Measurements from ENCODE around the gene KCNN4. TPM values are rescaled to one million over a fixed set of nuclear protein-coding genes. Genes with fewer than 3 reads are reported as not detected.
A peak's percentile ranks its signal among the peaks of the same experiment; 100 is the strongest.

KCNN4 gene
- total RNA-seq, 2 experiments from 2014 or later, result 31.3 to 40.0 TPM

GRCh38 chr19:43727593-43727853 is 53.2 kb downstream of the KCNN4 start:
- BruUV-seq (replicated peaks), result no TSS peak
- no peak for DNase-seq (ENCODE audit: low spot score)
- H3K27ac ChIP-seq (ENCODE audit: low read depth, low read length, poor library complexity, severe bottlenecking), result no peak overlapping the region
- intact Hi-C loops (cut with micrococcal nuclease; ENCODE audit: unreplicated experiment), result loop anchor here (10.0 kb wide), 1 partner anchor 63 kb away; no protein-coding TSS in a partner anchor
- H3K9me3 ChIP-seq (ENCODE audit: low read length), result no peaks in the 10 kb centered on the region
- ChIA-PET POLR2A (no interaction called here), CTCF (ENCODE audit: unreplicated experiment) (no interaction called here)
- H3K79me2 ChIP-seq (ENCODE audit: insufficient read depth, low read depth, low read length), result no peaks in the 10 kb centered on the region
- H3K4me3 ChIP-seq (ENCODE audit: low read depth, low read length, poor library complexity, severe bottlenecking), result no peak overlapping the region
- H3K9me2 ChIP-seq (ENCODE audit: insufficient read depth, low read length), result no peaks in the 10 kb centered on the region
- peaks cover 47% of the 10 kb centered on the region for H3K36me3 ChIP-seq (ENCODE audit: insufficient read depth, low read length)
- peaks cover 15% of the 10 kb centered on the region for H3K4me1 ChIP-seq (ENCODE audit: insufficient read depth, low read length, poor library complexity, severe bottlenecking)
- H4K20me1 ChIP-seq (ENCODE audit: insufficient read depth, low read length), result no peaks in the 10 kb centered on the region
- H2AFZ ChIP-seq (ENCODE audit: low read length), result no peak overlapping the region
- TF ChIP-seq CTCF (conservative IDR thresholded peaks at IDR 0.05; ENCODE audit: low read length) (no peak), EZH2phosphoT487 (IDR thresholded peaks at IDR 0.05; ENCODE audit: borderline replicate concordance, low read depth, low read length) (no peak)
- H3K4me2 ChIP-seq (ENCODE audit: low read length), result no peak overlapping the region

- H3K4me2 ChIP-seq (ENCODE audit: low read length), result no peak overlapping the region
- DNase-seq (ENCODE audit: low spot score), result no peak
- intact Hi-C loops (cut with micrococcal nuclease; ENCODE audit: unreplicated experiment), result loop anchor here (10.0 kb wide), 1 partner anchor 62 kb away; no protein-coding TSS in a partner anchor
- TF ChIP-seq EZH2phosphoT487 (IDR thresholded peaks at IDR 0.05; ENCODE audit: borderline replicate concordance, low read depth, low read length), result no peak
- TF ChIP-seq CTCF (conservative IDR thresholded peaks at IDR 0.05; ENCODE audit: low read length), result no peak
- POLR2A ChIA-PET, result no interaction called here
- H3K27ac ChIP-seq (ENCODE audit: low read depth, low read length, poor library complexity, severe bottlenecking), result no peak overlapping the region
- no peak overlapping the region for H3K4me3 ChIP-seq (ENCODE audit: low read depth, low read length, poor library complexity, severe bottlenecking)
- H3K9me2 ChIP-seq (ENCODE audit: insufficient read depth, low read length), result no peaks in the 10 kb centered on the region
- H3K9me3 ChIP-seq (ENCODE audit: low read length), result no peaks in the 10 kb centered on the region
- H3K79me2 ChIP-seq (ENCODE audit: insufficient read depth, low read depth, low read length), result no peaks in the 10 kb centered on the region
- peaks cover 15% of the 10 kb centered on the region for H3K4me1 ChIP-seq (ENCODE audit: insufficient read depth, low read length, poor library complexity, severe bottlenecking)
- H4K20me1 ChIP-seq (ENCODE audit: insufficient read depth, low read length), result no peaks in the 10 kb centered on the region
- CTCF ChIA-PET (ENCODE audit: unreplicated experiment), result no interaction called here
- H2AFZ ChIP-seq (ENCODE audit: low read length), result no peak overlapping the region
- BruUV-seq (replicated peaks), result no TSS peak
- peaks cover 41% of the 10 kb centered on the region for H3K36me3 ChIP-seq (ENCODE audit: insufficient read depth, low read length)
These were observed 53.8 kb downstream of the KCNN4 start for GRCh38 chr19:43726736-43727592.

- Histone ChIP-seq H3K4me1 (ENCODE audit: insufficient read depth, low read length, poor library complexity, severe bottlenecking) (peaks cover 15% of the 10 kb centered on the region), H3K79me2 (ENCODE audit: insufficient read depth, low read depth, low read length) (no peaks in the 10 kb centered on the region), H3K36me3 (ENCODE audit: insufficient read depth, low read length) (peaks cover 28% of the 10 kb centered on the region), H3K9me2 (ENCODE audit: insufficient read depth, low read length) (no peaks in the 10 kb centered on the region), H3K27ac (ENCODE audit: low read depth, low read length, poor library complexity, severe bottlenecking) (no peak overlapping the region), H2AFZ (ENCODE audit: low read length) (no peak overlapping the region), H3K4me3 (ENCODE audit: low read depth, low read length, poor library complexity, severe bottlenecking) (no peak overlapping the region), H3K9me3 (ENCODE audit: low read length) (no peaks in the 10 kb centered on the region), H3K4me2 (ENCODE audit: low read length) (peak overlapping the region; percentile 7), H4K20me1 (ENCODE audit: insufficient read depth, low read length) (no peaks in the 10 kb centered on the region)
- TF ChIP-seq CTCF (conservative IDR thresholded peaks at IDR 0.05; ENCODE audit: low read length), result no peak
- no peak for TF ChIP-seq EZH2phosphoT487 (IDR thresholded peaks at IDR 0.05; ENCODE audit: borderline replicate concordance, low read depth, low read length)
- peak; percentile 25 for DNase-seq (ENCODE audit: low spot score)
- intact Hi-C loops (cut with micrococcal nuclease; ENCODE audit: unreplicated experiment), result loop anchor here (10.0 kb wide), 1 partner anchor 61 kb away; no protein-coding TSS in a partner anchor
- POLR2A ChIA-PET, result no interaction called here
- BruUV-seq (replicated peaks), result no TSS peak
- CTCF ChIA-PET (ENCODE audit: unreplicated experiment), result no interaction called here
These were observed 55.3 kb downstream of the KCNN4 start for GRCh38 chr19:43725468-43725867.
